H1 (cell line): ENCODE data around the gene NUTM1. TPM values are rescaled to one million over a fixed set of nuclear protein-coding genes. Genes with fewer than 3 reads are reported as not detected.

Source experiments
- ATF2 ChIP-seq: IDR thresholded peaks from 2 replicates; pipeline ENCODE4 v1.6.1; 2012; ENCODE audit warnings: low read length, inconsistent platforms
- CBX5 ChIP-seq: fragments of 300-800, 300-1000 bp; sonication (generic); IDR thresholded peaks from 2 replicates; pipeline ENCODE4 v1.7.1; 2016; ENCODE audit warnings: antibody characterized with exemption, low read length, low read depth
- CBX8 ChIP-seq: fragments of 300-800, 300-1000 bp; sonication (generic); IDR thresholded peaks from 2 replicates; pipeline ENCODE4 v1.7.1; 2016; ENCODE audit warnings: low read depth, low read length, borderline replicate concordance
- CHD7 ChIP-seq: fragments of 300-600 bp; sonication (generic); IDR thresholded peaks from 2 replicates; pipeline ENCODE4 v1.7.1; 2012; ENCODE audit warnings: low read length, moderate library complexity, mild to moderate bottlenecking, inconsistent platforms; ENCODE audit not compliant: insufficient replicate concordance
- GABPA ChIP-seq: IDR thresholded peaks from 2 replicates; pipeline ENCODE4 v1.6.1; 2011; ENCODE audit warnings: mild to moderate bottlenecking, low read length, moderate library complexity, borderline replicate concordance; ENCODE audit not compliant: insufficient read depth
- HDAC6 ChIP-seq: IDR thresholded peaks from one replicate; pipeline ENCODE4 v1.7.1; 2012; ENCODE audit warnings: low read depth, mild to moderate bottlenecking, inconsistent platforms, low read length, moderate library complexity
- SP1 ChIP-seq: IDR thresholded peaks from 2 replicates; pipeline ENCODE4 v1.6.1; 2011; ENCODE audit warnings: low read depth, low read length
- SRF ChIP-seq: IDR thresholded peaks from 2 replicates; pipeline ENCODE4 v1.6.1; 2011; ENCODE audit warnings: mild to moderate bottlenecking, low read depth, low read length, moderate library complexity
- polyA plus RNA-seq, 7 experiments: library from polyadenylated mRNA; depleted of rRNA in 3 of 7; stranded (reverse) in 5 of 7; unstranded in 2 of 7; fragments of >200 nt in 5 of 7; fragments of 200-250 nt in 2 of 7; gene quantifications; 1 replicate in 5 of 7; 2 replicates in 1 of 7; 4 replicates in 1 of 7; pipeline versions ENCODE4 v1.2.1 to v1.2.3, GENCODE V29; 2011 to 2013; ENCODE audit warnings: missing spikeins in 2 of 7, mixed read lengths in 2 of 7
- total RNA-seq: library from RNA; stranded (reverse); fragmentation: NEBNext Ultra II Directional; extraction: Animal tissue kit (Norgen Biotek cat#: 25700); gene quantifications from 2 replicates; pipeline ENCODE4 v1.2.1, GENCODE V29; 2021

Gene NUTM1
- total and polyA plus RNA-seq, 2 of the 8 experiments (the other 6 are each of a cell fraction or from before 2014, with no cell fraction given) = 0.39 to 0.60 TPM

- no peak for TF ChIP-seq CHD7
- TF ChIP-seq SRF = no peak
- no peak for TF ChIP-seq HDAC6
- TF ChIP-seq CBX8 = no peak
- TF ChIP-seq SP1 = 0 out of 2 replicates have a peak, but pooled peaks have one; percentile 34
- no peak for TF ChIP-seq CBX5
- TF ChIP-seq ATF2 = no peak
- no peak for TF ChIP-seq GABPA
These were observed 22.1 kb downstream of the NUTM1 start (continued) for GRCh38 chr15:34365091-34365825.
